Right lobe of liver (tissue), 4 donors: ENCODE results near the gene UGT2B15.
A peak's percentile ranks its signal among the peaks of the same experiment; 100 is the strongest.

ENCODE experiments used
- POLR2A ChIP-seq: fragments of 450-650 bp; IDR thresholded peaks from one replicate; pipeline ENCODE4 v1.6.1; 2017; ENCODE audit warnings: antibody characterized with exemption, mild to moderate bottlenecking
- TF ChIP-seq, protein P1 (sequence below), 4 donors: fragments of 200-600 bp in 3 of 4; fragments of 450-650 bp in 1 of 4; IDR thresholded peaks; one replicate each; pipeline versions ENCODE4 v1.5.1 to v1.8.0; 2016 to 2022; ENCODE audit warnings: antibody characterized with exemption in 4 of 4, mild to moderate bottlenecking in 2 of 4
- donor health status: DM: no; HTN: no; CAD: no.
- donor health status: DM: no; HTN: no; CAD: no.
- donor health status: DM: no; HTN: yes; CAD: no.

- TF ChIP-seq, protein P1, sequence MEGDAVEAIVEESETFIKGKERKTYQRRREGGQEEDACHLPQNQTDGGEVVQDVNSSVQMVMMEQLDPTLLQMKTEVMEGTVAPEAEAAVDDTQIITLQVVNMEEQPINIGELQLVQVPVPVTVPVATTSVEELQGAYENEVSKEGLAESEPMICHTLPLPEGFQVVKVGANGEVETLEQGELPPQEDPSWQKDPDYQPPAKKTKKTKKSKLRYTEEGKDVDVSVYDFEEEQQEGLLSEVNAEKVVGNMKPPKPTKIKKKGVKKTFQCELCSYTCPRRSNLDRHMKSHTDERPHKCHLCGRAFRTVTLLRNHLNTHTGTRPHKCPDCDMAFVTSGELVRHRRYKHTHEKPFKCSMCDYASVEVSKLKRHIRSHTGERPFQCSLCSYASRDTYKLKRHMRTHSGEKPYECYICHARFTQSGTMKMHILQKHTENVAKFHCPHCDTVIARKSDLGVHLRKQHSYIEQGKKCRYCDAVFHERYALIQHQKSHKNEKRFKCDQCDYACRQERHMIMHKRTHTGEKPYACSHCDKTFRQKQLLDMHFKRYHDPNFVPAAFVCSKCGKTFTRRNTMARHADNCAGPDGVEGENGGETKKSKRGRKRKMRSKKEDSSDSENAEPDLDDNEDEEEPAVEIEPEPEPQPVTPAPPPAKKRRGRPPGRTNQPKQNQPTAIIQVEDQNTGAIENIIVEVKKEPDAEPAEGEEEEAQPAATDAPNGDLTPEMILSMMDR (IDR thresholded peaks at IDR 0.05), result no peak
- TF ChIP-seq POLR2A, result peak; percentile 33
Observed at GRCh38 chr4:68718447-68719074, 48.1 kb upstream of the UGT2B15 start.
